NT2/D1 (cell line): Measurements from ENCODE around the gene MAML2.

Experiments
- DNase-seq: peaks from one replicate; pipeline ENCODE4 v3.0.0-alpha.2; 2011; ENCODE audit warnings: low read depth, low spot score
- H3K27me3 ChIP-seq: 2 replicates; pipeline ENCODE4 v1.6.0; 2011; ENCODE audit warnings: mild to moderate bottlenecking; ENCODE audit not compliant: insufficient read length, insufficient read depth
- H3K36me3 ChIP-seq: 2 replicates; pipeline ENCODE4 v1.6.1; 2011; ENCODE audit warnings: mild to moderate bottlenecking, low read length, mixed read lengths; ENCODE audit not compliant: insufficient read depth, insufficient read length
- H3K4me1 ChIP-seq: 2 replicates; pipeline ENCODE4 v1.5.1; 2011; ENCODE audit not compliant: insufficient read depth, insufficient read length
- H3K4me3 ChIP-seq: 2 replicates; pipeline ENCODE4 v1.5.1; 2011; ENCODE audit warnings: low read depth; ENCODE audit not compliant: insufficient read length
- H3K9ac ChIP-seq: 2 replicates; pipeline ENCODE4 v1.6.0; 2011; ENCODE audit warnings: low read depth; ENCODE audit not compliant: insufficient read length
- H3K9me3 ChIP-seq: 2 replicates; pipeline ENCODE4 v1.5.1; 2011; ENCODE audit warnings: mild to moderate bottlenecking, low read length; ENCODE audit not compliant: insufficient read depth
- SUZ12 ChIP-seq: IDR thresholded peaks from 2 replicates; pipeline ENCODE4 v1.6.1; 2011; ENCODE audit not compliant: insufficient read length, insufficient read depth; ENCODE audit errors: extremely low read depth
- YY1 ChIP-seq: IDR thresholded peaks from 2 replicates; pipeline ENCODE4 v1.6.1; 2011; ENCODE audit not compliant: insufficient read length, insufficient read depth
- ZNF274 ChIP-seq: IDR thresholded peaks from 2 replicates; pipeline ENCODE4 v1.6.1; 2011; ENCODE audit warnings: mild to moderate bottlenecking, low read depth, low read length

MAML2 gene

GRCh38 chr11:96124155-96124554, 218.8 kb downstream of the MAML2 start:
- Histone ChIP-seq H3K36me3 (no peaks in the 10 kb centered on the region), H3K9ac (no peak overlapping the region), H3K27me3 (no peaks in the 10 kb centered on the region), H3K4me3 (no peak overlapping the region), H3K9me3 (no peaks in the 10 kb centered on the region), H3K4me1 (no peaks in the 10 kb centered on the region)
- no peak for TF ChIP-seq ZNF274
- TF ChIP-seq YY1 = no peak
- no peak for TF ChIP-seq SUZ12
- no peak for DNase-seq

- no peaks in the 10 kb centered on the region for H3K9me3 ChIP-seq
Observed at GRCh38 chr11:96123301-96123700, 219.7 kb downstream of the MAML2 start.

GRCh38 chr11:96122601-96123074, 220.4 kb downstream of the MAML2 start:
- H3K4me1 ChIP-seq = no peaks in the 10 kb centered on the region
- no peaks in the 10 kb centered on the region for H3K36me3 ChIP-seq
- H3K9ac ChIP-seq = no peak overlapping the region
- no peaks in the 10 kb centered on the region for H3K27me3 ChIP-seq
- no peaks in the 10 kb centered on the region for H3K9me3 ChIP-seq
- no peak overlapping the region for H3K4me3 ChIP-seq
- no peak for DNase-seq
- TF ChIP-seq ZNF274 (no peak), SUZ12 (no peak), YY1 (no peak)

More at GRCh38 chr11:96123301-96123700, 219.7 kb downstream of the MAML2 start:
- H3K27me3 ChIP-seq = no peaks in the 10 kb centered on the region
- H3K36me3 ChIP-seq = no peaks in the 10 kb centered on the region
- H3K4me3 ChIP-seq = no peak overlapping the region
- no peaks in the 10 kb centered on the region for H3K4me1 ChIP-seq
- H3K9ac ChIP-seq = no peak overlapping the region
- no peak for TF ChIP-seq ZNF274
- TF ChIP-seq SUZ12 = no peak
- no peak for TF ChIP-seq YY1
- DNase-seq = no peak

- DNase-seq = no peak
- no peaks in the 10 kb centered on the region for H3K27me3 ChIP-seq
- H3K4me1 ChIP-seq = no peaks in the 10 kb centered on the region
- no peaks in the 10 kb centered on the region for H3K9me3 ChIP-seq
- no peak overlapping the region for H3K4me3 ChIP-seq
- H3K9ac ChIP-seq = no peak overlapping the region
- H3K36me3 ChIP-seq = no peaks in the 10 kb centered on the region
- no peak for TF ChIP-seq YY1
- TF ChIP-seq SUZ12 = no peak
- TF ChIP-seq ZNF274 = no peak
Observed at GRCh38 chr11:96119211-96119610, 223.8 kb downstream of the MAML2 start.

- Histone ChIP-seq H3K4me3 (no peak overlapping the region), H3K4me1 (no peaks in the 10 kb centered on the region), H3K9me3 (no peaks in the 10 kb centered on the region), H3K36me3 (no peaks in the 10 kb centered on the region), H3K9ac (no peak overlapping the region), H3K27me3 (no peaks in the 10 kb centered on the region)
- TF ChIP-seq SUZ12 = no peak
- DNase-seq = no peak
Observed at GRCh38 chr11:96116376-96116775, 226.6 kb downstream of the MAML2 start.

- TF ChIP-seq ZNF274 = no peak
- no peak for TF ChIP-seq YY1
- no peak for DNase-seq
- Histone ChIP-seq H3K9me3 (no peaks in the 10 kb centered on the region), H3K9ac (no peak overlapping the region), H3K4me1 (no peaks in the 10 kb centered on the region), H3K4me3 (no peak overlapping the region), H3K36me3 (no peaks in the 10 kb centered on the region), H3K27me3 (no peaks in the 10 kb centered on the region)
Observed at GRCh38 chr11:96114178-96115064, 228.6 kb downstream of the MAML2 start.

GRCh38 chr11:96113193-96113681, 229.8 kb downstream of the MAML2 start:
- no peaks in the 10 kb centered on the region for H3K9me3 ChIP-seq
- no peaks in the 10 kb centered on the region for H3K4me1 ChIP-seq
- no peak overlapping the region for H3K4me3 ChIP-seq
- TF ChIP-seq ZNF274 = no peak
- no peak for TF ChIP-seq SUZ12
- no peak for TF ChIP-seq YY1
- no peak for DNase-seq
- no peaks in the 10 kb centered on the region for H3K36me3 ChIP-seq
- no peaks in the 10 kb centered on the region for H3K27me3 ChIP-seq
- H3K9ac ChIP-seq = no peak overlapping the region
